ENCODE results near the gene PNPLA8.

PNPLA8 gene

DNA sequence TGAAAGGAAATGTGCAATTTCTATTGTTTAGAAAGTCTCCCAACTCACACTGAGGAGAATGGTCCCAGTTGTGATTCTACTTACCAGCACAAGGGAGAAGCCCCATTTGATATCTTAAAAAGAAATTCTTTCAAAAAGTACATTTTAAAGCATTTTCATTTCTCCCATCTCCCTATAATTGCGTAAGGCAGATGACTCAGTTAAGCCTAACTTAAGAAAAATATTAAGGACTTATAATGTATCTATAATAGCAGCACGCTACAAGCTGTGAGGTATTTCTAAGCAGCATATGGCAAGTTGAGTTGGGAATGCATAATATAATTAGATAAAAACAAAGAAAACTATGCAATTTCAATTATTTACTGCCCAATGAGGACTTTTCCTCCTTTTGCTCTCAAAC is 61.2 kb downstream of the PNPLA8 start:
- Histone ChIP-seq H3K4me3 (ENCODE audit: low read length) (no peak overlapping the region), H3K9me3 (replicated peaks; ENCODE audit: insufficient read depth, low read length) (no peaks in the 10 kb centered on the region), H3K36me3 (replicated peaks; ENCODE audit: insufficient read depth, low read length) (no peaks in the 10 kb centered on the region), H3K4me2 (ENCODE audit: low read depth, low read length) (no peak overlapping the region), H3K9ac (ENCODE audit: low read length) (no peak overlapping the region), H3K4me1 (ENCODE audit: low read length) (no peaks in the 10 kb centered on the region), H3K79me2 (ENCODE audit: low read length) (no peaks in the 10 kb centered on the region), H3K9me2 (replicated peaks; ENCODE audit: insufficient read depth, low read length) (no peaks in the 10 kb centered on the region), H2AFZ (ENCODE audit: low read length) (no peak overlapping the region), H3K27ac (ENCODE audit: low read length) (no peak overlapping the region), H4K20me1 (ENCODE audit: insufficient read depth, low read length) (no peaks in the 10 kb centered on the region), H3F3A (ENCODE audit: insufficient read depth, low read length) (no peaks in the 10 kb centered on the region), H3K27me3 (replicated peaks; ENCODE audit: insufficient read depth, low read length) (no peaks in the 10 kb centered on the region)
- DNase-seq: no peak
- TF ChIP-seq, protein P1, sequence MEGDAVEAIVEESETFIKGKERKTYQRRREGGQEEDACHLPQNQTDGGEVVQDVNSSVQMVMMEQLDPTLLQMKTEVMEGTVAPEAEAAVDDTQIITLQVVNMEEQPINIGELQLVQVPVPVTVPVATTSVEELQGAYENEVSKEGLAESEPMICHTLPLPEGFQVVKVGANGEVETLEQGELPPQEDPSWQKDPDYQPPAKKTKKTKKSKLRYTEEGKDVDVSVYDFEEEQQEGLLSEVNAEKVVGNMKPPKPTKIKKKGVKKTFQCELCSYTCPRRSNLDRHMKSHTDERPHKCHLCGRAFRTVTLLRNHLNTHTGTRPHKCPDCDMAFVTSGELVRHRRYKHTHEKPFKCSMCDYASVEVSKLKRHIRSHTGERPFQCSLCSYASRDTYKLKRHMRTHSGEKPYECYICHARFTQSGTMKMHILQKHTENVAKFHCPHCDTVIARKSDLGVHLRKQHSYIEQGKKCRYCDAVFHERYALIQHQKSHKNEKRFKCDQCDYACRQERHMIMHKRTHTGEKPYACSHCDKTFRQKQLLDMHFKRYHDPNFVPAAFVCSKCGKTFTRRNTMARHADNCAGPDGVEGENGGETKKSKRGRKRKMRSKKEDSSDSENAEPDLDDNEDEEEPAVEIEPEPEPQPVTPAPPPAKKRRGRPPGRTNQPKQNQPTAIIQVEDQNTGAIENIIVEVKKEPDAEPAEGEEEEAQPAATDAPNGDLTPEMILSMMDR (IDR thresholded peaks at IDR 0.05; ENCODE audit: low read length): no peak
- TF ChIP-seq EZH2phosphoT487 (IDR thresholded peaks at IDR 0.05; ENCODE audit: low read length) (no peak), EZH2 (optimal IDR thresholded peaks at IDR 0.05; ENCODE audit: low read depth, low read length) (no peak)

DNA sequence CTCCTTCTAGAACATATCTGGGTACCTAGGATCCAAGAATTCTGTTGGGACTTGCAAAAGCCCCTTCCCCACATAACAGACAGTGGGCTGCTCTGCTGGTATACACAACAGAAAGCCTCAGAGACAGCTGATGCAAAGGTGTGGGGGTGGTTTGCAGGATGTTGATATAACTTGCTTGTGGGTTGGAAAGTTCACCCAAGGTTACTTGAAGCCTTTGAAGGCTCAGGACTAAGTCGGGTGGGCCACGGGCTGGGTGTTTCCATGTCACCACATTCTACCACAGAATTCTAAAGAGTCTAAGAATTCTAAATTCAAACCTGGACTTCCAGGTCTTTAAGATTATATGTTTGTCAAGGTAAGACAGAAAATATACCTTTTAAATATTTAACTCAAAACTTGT is 62.3 kb downstream of the PNPLA8 start:
- H3K27me3 ChIP-seq (replicated peaks; ENCODE audit: insufficient read depth, low read length): no peaks in the 10 kb centered on the region
- no peaks in the 10 kb centered on the region for H3K9me2 ChIP-seq (replicated peaks; ENCODE audit: insufficient read depth, low read length)
- no peak overlapping the region for H3K27ac ChIP-seq (ENCODE audit: low read length)
- no peak overlapping the region for H2AFZ ChIP-seq (ENCODE audit: low read length)
- no peak overlapping the region for H3K9ac ChIP-seq (ENCODE audit: low read length)
- no peaks in the 10 kb centered on the region for H3K36me3 ChIP-seq (replicated peaks; ENCODE audit: insufficient read depth, low read length)
- no peak overlapping the region for H3K4me2 ChIP-seq (ENCODE audit: low read depth, low read length)
- H3K79me2 ChIP-seq (ENCODE audit: low read length): no peaks in the 10 kb centered on the region
- no peaks in the 10 kb centered on the region for H3K4me1 ChIP-seq (ENCODE audit: low read length)
- H3K4me3 ChIP-seq (ENCODE audit: low read length): no peak overlapping the region
- H3K9me3 ChIP-seq (replicated peaks; ENCODE audit: insufficient read depth, low read length): no peaks in the 10 kb centered on the region
- H4K20me1 ChIP-seq (ENCODE audit: insufficient read depth, low read length): no peaks in the 10 kb centered on the region
- TF ChIP-seq, protein P1 (IDR thresholded peaks at IDR 0.05; ENCODE audit: low read length): no peak
- TF ChIP-seq EZH2 (optimal IDR thresholded peaks at IDR 0.05; ENCODE audit: low read depth, low read length) (no peak), EZH2phosphoT487 (IDR thresholded peaks at IDR 0.05; ENCODE audit: low read length) (no peak)
- no peaks in the 10 kb centered on the region for H3F3A ChIP-seq (ENCODE audit: insufficient read depth, low read length)
- no peak for DNase-seq

DNA sequence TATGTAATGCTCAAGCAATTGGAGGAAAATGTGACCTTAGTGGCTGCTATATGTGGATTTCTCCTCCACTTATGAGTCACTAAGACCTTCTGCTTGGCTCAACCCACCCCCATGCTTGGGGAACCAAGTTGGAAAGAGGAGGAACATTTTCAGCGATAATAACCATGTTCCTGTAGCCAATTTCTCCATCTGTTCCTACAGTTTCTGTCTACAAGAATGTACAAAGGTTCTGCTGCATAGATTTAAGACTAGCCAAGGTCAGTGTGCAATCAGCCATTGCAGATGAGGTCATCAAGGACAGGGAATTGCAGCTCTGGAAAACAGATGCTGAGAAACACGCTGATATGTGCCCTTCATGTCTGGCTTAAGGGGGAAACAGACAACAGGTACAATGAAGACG is 64.1 kb downstream of the PNPLA8 start:
- H3K4me2 ChIP-seq (ENCODE audit: low read depth, low read length): no peak overlapping the region
- H3K4me1 ChIP-seq (ENCODE audit: low read length): no peaks in the 10 kb centered on the region
- H4K20me1 ChIP-seq (ENCODE audit: insufficient read depth, low read length): no peaks in the 10 kb centered on the region
- H3K9ac ChIP-seq (ENCODE audit: low read length): no peak overlapping the region
- no peak for DNase-seq
- H3F3A ChIP-seq (ENCODE audit: insufficient read depth, low read length): no peaks in the 10 kb centered on the region
- no peaks in the 10 kb centered on the region for H3K9me2 ChIP-seq (replicated peaks; ENCODE audit: insufficient read depth, low read length)
- TF ChIP-seq, protein P1 (IDR thresholded peaks at IDR 0.05; ENCODE audit: low read length): no peak
- TF ChIP-seq EZH2 (optimal IDR thresholded peaks at IDR 0.05; ENCODE audit: low read depth, low read length) (no peak), EZH2phosphoT487 (IDR thresholded peaks at IDR 0.05; ENCODE audit: low read length) (no peak)
- no peak overlapping the region for H3K4me3 ChIP-seq (ENCODE audit: low read length)
- no peaks in the 10 kb centered on the region for H3K79me2 ChIP-seq (ENCODE audit: low read length)
- no peak overlapping the region for H2AFZ ChIP-seq (ENCODE audit: low read length)
- 0 out of 2 replicates have a peak, but pooled peaks cover 1% of the 10 kb centered on the region for H3K27me3 ChIP-seq (replicated peaks; ENCODE audit: insufficient read depth, low read length)
- H3K36me3 ChIP-seq (replicated peaks; ENCODE audit: insufficient read depth, low read length): no peaks in the 10 kb centered on the region
- no peak overlapping the region for H3K27ac ChIP-seq (ENCODE audit: low read length)
- H3K9me3 ChIP-seq (replicated peaks; ENCODE audit: insufficient read depth, low read length): no peaks in the 10 kb centered on the region

Measured in MM.1S (cell line).